AG04449 (cell line): ENCODE measurements around the gene ZDHHC16.

Experiments
- CTCF ChIA-PET: fragments of 350-600 bp; formaldehyde crosslinking; extraction: SDS; loops from one replicate; lab custom pipeline; 2021; ENCODE audit warnings: antibody characterized with exemption; lab: Yijun Ruan, JAX
- POLR2A ChIA-PET: fragments of 400-600, 350-600 bp; formaldehyde crosslinking; extraction: SDS; loops from one replicate; lab custom pipeline; 2020; ENCODE audit warnings: antibody characterized with exemption, inconsistent platforms; lab: Yijun Ruan, JAX
- DNase-seq: peaks from one replicate; pipeline ENCODE4 v3.0.0-alpha.2; 2010; ENCODE audit warnings: low read depth, low spot score
- H3K4me3 ChIP-seq: 2 replicates; pipeline ENCODE4 v1.5.1; 2011; ENCODE audit warnings: low read depth, mild to moderate bottlenecking, control low read depth, low read length
- TF ChIP-seq, protein P1 (sequence below): IDR thresholded peaks from one replicate; pipeline ENCODE4 v1.5.1; 2011; ENCODE audit warnings: mild to moderate bottlenecking, moderate library complexity, low read length, control low read depth, inconsistent platforms; ENCODE audit not compliant: insufficient read depth; ENCODE audit errors: missing control alignments

The ZDHHC16 gene

GRCh38 chr10:97498841-97499560, 53.0 kb downstream of the ZDHHC16 start, which contains the start of gene UBTD1:
Gene UBTD1 (plus strand): TSS chr10:97498924. CDS start chr10:97499204, 280 bp downstream.
- TF ChIP-seq, protein P1, sequence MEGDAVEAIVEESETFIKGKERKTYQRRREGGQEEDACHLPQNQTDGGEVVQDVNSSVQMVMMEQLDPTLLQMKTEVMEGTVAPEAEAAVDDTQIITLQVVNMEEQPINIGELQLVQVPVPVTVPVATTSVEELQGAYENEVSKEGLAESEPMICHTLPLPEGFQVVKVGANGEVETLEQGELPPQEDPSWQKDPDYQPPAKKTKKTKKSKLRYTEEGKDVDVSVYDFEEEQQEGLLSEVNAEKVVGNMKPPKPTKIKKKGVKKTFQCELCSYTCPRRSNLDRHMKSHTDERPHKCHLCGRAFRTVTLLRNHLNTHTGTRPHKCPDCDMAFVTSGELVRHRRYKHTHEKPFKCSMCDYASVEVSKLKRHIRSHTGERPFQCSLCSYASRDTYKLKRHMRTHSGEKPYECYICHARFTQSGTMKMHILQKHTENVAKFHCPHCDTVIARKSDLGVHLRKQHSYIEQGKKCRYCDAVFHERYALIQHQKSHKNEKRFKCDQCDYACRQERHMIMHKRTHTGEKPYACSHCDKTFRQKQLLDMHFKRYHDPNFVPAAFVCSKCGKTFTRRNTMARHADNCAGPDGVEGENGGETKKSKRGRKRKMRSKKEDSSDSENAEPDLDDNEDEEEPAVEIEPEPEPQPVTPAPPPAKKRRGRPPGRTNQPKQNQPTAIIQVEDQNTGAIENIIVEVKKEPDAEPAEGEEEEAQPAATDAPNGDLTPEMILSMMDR = no peak
- CTCF ChIA-PET = interaction anchor here (0.7 to 2.7 kb wide), 11 partner anchors 9 to 73 kb away, joined by 3 to 28 read pairs (median 4); no protein-coding TSS in a partner anchor
- peak within 1 kb of the TSS; percentile 99 for H3K4me3 ChIP-seq
- no peak for DNase-seq
- POLR2A ChIA-PET = interaction anchor here (0.7 to 1.8 kb wide), 7 partner anchors 23 to 177 kb away, joined by 3 to 15 read pairs (median 4); no protein-coding TSS in a partner anchor

GRCh38 chr10:97499561-97500296, 53.8 kb downstream of the ZDHHC16 start:
- DNase-seq = no peak
- H3K4me3 ChIP-seq = peak overlapping the region; percentile 99
- ChIA-PET POLR2A (interaction anchor here (0.7 to 1.8 kb wide), 7 partner anchors 24 to 176 kb away, joined by 3 to 15 read pairs (median 4); no protein-coding TSS in a partner anchor), CTCF (interaction anchor here (0.8 to 2.7 kb wide), 11 partner anchors 9 to 72 kb away, joined by 3 to 28 read pairs (median 4); no protein-coding TSS in a partner anchor)
- TF ChIP-seq, protein P1 = no peak

- ChIA-PET CTCF (interaction anchor here (1.2 to 2.7 kb wide), 4 partner anchors 14 to 53 kb away, joined by 3 to 28 read pairs (median 9); no protein-coding TSS in a partner anchor), POLR2A (interaction anchor here (1.0 to 1.5 kb wide), 2 partner anchors 24 to 48 kb away, joined by 4 to 5 read pairs; no protein-coding TSS in a partner anchor)
- no peak for DNase-seq
- peak overlapping the region; percentile 99 for H3K4me3 ChIP-seq
- TF ChIP-seq, protein P1 = no peak
These were observed 54.3 kb downstream of the ZDHHC16 start for GRCh38 chr10:97500297-97500575.

- no peak overlapping the region for H3K4me3 ChIP-seq
- ChIA-PET CTCF (interaction anchor here (1.4 kb wide), 1 partner anchor 11 kb away, joined by 3 read pairs; no protein-coding TSS in a partner anchor), POLR2A (no interaction called here)
- TF ChIP-seq, protein P1 = no peak
- no peak for DNase-seq
These were observed 56.9 kb downstream of the ZDHHC16 start for GRCh38 chr10:97502916-97503315.

DNA sequence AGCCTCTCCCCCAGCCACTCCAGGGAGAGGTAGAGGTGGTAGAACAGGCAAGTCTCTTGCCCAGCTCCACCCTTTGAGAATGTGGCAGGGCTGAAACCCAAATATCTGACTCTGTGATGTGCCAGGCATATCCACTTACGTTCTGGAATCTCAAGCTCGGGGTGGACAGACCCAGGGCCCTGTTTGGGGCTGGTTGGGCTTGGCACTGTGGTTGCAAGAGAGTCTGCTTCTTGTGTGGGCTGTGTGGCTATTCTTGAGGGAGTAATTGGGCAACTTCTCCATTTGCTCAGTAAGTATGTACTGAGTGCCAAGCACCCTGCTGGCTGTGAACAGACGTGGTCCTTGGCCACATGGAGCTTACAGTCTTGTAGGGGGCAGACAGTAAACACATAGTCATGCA, 57.4 kb downstream of the ZDHHC16 start:
- CTCF ChIA-PET = interaction anchor here (1.4 kb wide), 1 partner anchor 11 kb away, joined by 3 read pairs; no protein-coding TSS in a partner anchor

More for the DNA sequence above, 57.4 kb downstream of the ZDHHC16 start:
- POLR2A ChIA-PET = no interaction called here
- no peak overlapping the region for H3K4me3 ChIP-seq
- TF ChIP-seq, protein P1 = no peak
- DNase-seq = no peak
